ENCODE results near the gene MICAL3.
"Not testable (repeated sequence)": the region's sequence is repeated elsewhere in the genome, so short reads cannot be mapped to it uniquely, and the experiment has no call there.

The MICAL3 gene

DNA sequence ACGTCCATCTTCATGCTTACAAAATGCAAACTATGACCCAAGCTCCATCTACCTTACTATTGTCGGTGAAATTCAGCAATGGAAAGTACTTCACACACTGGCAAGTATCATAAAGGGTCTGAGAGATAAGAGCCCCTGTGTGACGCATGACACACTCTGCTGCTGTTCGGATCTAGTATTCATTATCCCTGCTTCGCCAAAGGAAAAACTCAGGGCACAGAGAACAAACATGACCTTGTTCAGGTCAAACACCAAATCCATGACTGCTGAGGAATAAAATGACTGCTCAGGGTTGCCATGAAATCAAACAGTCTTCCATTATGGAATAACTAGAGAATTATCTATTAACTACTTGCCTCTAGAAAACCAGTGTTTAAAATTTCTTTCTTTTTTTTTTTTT is 73.0 kb downstream of the MICAL3 start:
- no peak for DNase-seq

- no peak for DNase-seq
Observed at GRCh38 chr22:17950651-17951214, 73.6 kb downstream of the MICAL3 start.

- DNase-seq: no peak
Observed at GRCh38 chr22:17949642-17950473, 74.5 kb downstream of the MICAL3 start.

DNA sequence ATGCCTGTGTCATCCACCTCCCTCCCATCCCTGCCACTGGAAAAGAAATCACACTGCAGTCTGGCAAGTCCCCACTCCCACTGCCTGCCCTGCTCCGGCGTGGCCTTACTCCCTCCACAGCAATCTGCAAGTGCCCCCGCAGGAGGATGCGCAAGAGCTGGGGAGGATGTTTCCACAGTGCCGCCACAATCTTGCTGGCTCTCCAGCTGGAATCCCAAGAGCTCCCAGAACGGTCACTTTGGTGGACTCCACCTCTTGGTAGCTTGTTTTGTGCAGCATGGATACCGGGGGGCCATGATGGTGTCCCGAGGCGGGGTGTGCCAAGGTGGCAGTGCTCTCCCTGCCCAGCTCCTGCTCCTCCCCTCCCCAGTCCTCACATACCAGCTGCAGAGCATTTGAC is 76.3 kb downstream of the MICAL3 start:
- DNase-seq: no peak

GRCh38 chr22:17946662-17947367 is 77.5 kb downstream of the MICAL3 start:
- DNase-seq: no peak

DNA sequence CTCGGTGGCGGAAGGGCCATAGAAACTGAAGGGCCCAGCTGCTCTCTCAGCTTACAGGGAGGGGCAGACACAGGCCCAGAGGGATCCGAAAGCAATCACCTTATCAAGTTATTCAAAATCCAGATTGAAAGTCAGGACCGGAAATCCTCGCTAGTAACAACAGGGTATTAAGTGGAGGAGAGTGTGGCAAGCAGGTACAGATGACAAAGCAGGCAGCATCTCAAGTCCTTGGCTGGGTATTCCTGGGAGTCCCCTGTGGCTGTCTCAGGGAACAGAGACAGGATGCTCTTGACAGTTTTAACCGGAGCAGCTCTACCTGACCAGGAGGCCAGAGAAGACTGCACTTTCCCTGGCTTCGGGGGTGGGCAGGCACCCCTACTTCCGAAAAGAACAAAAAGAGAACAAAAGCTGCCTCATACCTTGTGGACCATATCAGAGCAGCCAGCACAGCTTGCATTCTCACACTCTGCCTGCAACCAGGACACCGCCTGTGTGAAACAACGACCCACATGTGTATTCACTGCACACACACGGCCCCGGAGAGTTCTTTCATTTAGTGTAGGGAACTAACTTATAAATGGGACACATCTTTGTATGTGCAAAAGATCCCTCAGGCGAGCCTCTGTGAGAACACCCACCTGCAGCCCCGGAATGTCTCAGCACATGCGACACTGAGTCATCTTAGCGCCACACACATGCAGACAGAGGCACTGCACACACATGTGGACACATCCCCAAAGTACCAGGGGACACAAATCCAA is 78.3 kb downstream of the MICAL3 start:
- no peak for DNase-seq

DNA sequence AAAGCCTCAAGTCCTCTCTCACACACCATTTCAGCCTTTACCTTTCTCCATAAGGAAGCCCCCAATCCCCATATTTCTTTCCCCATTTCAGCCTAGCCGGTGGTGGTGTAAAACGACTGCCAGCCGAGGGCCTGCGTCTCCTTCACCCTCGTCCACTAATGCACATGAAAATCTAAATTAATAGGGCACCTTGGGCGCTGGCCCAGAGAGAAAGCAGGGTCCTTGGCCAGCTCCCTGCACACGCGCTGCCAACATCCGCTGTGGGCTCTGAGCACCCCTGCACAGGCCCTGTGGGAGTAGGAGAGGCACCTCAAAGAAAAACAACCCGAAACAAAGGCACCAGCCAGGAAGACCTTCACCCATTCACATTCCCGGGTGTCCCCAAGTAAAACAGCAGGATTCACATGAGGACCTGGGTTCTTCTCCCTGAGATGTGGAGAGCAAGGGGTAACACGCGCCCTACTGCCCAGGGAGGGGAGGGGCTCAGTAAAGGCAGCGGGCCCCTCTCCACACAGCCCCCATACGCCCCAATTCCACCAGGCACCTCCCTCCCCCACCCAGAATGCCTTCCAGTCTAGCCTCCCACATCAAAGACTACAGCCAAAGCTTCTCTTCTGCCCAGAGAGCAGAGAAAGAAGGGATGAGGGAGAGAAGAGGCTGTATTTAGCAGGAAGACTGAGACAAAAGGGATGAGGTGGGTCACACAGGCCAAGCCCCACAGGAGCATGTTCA is 79.0 kb downstream of the MICAL3 start:
- DNase-seq: no peak

GRCh38 chr22:17944256-17944655 is 80.1 kb downstream of the MICAL3 start:
- DNase-seq: no peak

DNA sequence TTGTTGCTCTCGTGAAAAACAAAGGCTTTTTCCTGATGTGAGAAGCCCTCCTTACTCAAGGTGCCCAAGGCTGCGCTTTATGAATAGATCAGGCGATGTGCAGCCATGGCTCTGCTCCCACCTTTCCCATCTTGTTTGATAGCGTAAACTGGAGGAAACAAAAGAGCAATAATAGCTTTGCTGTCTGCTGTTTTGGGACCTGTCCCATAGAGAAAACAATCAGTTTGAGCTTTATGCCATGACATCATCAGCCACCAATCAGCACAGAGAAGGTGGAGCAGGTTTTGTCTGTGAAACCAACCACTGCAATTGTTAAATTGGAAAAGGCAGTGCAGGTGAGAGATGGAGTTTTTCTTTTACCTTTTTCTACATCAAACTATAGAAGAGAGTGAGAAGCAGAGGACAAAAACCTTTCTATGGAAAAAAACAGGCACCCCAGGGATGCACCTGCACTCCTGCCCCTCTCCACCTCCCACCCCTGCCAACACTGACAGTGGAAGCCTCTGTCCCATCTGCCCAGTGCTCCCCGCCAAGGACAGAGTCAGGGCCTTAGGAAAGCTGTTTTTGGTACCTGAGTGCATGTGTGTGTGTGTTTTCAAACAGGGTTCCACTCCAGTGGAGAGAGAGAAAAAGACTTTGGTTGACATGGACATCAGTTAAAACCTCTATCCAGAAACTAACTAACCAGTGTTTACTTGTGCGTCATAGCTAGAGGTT is 80.7 kb downstream of the MICAL3 start:
- no peak for DNase-seq

DNA sequence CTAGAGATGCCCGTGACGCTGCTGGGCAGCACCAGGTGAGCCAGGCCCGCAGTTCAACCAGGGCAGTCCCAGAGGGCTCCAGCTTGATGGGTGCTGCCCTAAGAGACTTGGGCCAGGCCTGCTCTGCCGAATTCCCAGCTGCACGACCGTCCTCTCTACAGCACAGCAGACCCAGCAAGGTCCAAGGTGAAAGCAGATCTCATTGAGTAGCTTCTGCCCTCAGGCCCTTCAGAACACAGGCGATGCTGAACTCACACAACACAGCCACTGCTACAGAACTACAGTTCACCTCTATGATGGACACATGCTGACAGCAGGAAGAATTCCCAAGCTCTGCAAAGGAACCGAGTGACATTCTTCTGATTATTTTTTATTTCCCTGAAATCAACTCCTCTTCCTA is 81.6 kb downstream of the MICAL3 start:
- no peak for DNase-seq

GRCh38 chr22:17941471-17942406 is 82.6 kb downstream of the MICAL3 start:
- DNase-seq: no peak

DNA sequence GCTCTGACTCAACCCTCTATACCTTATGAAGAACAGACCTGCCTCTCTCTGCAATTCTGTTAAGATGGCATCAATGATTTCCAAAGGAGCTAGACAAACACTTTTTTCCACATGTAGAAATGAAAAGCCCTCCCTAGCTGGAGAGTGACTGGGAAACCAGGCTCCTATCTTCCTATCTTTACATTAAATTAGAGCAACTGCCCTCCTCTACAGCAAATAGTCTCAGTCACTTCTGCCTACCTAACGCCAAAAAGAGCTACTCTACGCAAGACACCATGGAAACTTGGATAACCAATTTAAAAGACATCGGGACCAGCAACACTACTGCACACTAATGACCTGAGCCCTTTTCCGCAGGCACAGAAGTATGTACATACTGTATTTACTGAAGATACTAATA is 84.8 kb downstream of the MICAL3 start:
- DNase-seq: no peak

GRCh38 chr22:17939011-17939410 is 85.3 kb downstream of the MICAL3 start:
- no peak for DNase-seq

DNA sequence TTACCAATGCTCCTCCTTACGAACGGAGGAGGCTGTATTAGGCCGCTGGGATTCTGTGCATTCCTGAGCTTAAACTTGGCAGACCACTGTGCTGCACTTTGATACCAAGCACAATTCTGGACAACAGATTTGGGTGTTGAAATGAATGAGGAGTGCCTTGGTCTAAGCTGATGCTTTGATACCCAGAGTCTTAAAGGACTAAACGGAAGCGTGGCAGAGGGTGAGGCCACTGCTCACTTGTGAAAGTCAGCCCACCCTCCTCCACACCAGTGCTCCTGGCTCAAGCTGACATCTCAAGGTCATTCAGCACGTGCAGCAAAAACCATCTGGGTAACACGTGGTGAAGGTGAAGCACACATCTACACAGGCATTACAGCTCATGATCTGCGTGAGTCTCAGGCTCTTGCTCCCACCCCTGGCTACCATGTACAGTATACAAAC is 85.9 kb downstream of the MICAL3 start:
- DNase-seq: no peak

DNA sequence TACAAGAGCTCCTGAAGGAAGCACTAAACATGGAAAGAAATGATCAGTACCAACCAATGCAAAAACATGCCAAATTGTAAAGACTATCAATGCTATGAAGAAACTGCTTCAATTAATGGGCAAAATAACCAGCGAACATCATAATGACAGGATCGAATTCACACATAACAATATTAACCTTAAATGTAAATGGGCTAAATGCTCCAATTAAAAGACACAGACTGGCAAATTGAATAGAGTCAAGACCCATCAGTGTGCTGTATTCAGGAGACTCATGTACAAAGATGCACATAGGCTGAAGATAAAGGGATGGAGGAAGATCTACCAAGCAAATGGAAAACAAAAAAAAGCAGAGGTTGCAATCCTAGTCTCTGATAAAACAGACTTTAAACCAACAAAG is 91.9 kb downstream of the MICAL3 start:
- not testable (repeated sequence) for DNase-seq

GRCh38 chr22:17931400-17931825 is 92.9 kb downstream of the MICAL3 start:
- no peak for DNase-seq

GRCh38 chr22:17930455-17931313 is 93.7 kb downstream of the MICAL3 start:
- DNase-seq: no peak

DNA sequence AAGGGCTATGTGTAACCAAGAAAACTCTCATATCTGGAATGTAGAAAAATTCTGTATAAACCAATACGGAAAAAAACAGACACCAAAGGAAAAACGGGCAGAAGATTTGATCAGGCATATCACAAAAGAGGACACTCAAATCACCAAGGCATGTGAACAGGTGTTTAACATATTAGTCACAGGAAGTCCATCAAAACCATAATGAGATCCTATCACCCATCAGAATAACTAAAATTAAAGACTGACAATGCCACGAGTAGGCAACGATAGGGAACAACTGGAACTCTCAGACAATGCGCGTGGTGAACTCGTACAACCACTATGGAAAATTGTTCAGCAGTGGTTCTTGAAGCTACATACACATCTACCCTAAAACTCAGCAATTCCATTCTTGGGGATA is 94.5 kb downstream of the MICAL3 start:
- DNase-seq: no peak

DNA sequence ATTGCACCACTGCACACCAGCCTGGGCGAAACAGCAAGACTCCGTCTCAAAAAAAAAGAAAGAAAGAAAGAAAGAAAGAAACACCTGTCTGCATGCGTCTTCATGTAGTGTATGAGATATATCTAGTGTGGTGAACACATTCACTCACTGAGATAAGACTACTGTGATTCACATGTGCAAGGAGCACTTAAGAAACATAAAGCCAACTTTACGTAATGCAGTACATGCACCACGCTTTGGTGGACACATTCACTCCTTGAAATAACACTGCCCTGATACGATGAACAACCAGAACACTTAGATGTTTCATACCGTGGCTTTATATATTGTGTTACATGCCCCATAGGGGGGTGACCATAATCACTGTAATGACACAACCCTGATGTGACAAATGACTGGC is 96.0 kb downstream of the MICAL3 start:
- DNase-seq: no peak
